Measurements from ENCODE around the gene S100A2. TPM values are rescaled to one million over a fixed set of nuclear protein-coding genes. Genes with fewer than 3 reads are reported as not detected.

The S100A2 gene
- total and polyA plus RNA-seq, 2 donors from 2014 or later, result 152 to 416 TPM

- peaks cover 0 to 4% (median under 1%) of the 10 kb centered on the region in 3 donors for H3K4me1 ChIP-seq (ENCODE audit: control insufficient read depth in 2 of 3, insufficient read depth in 2 of 3, low read depth in 1 of 3, low read length in 3 of 3)
- no peak overlapping the region for H3K9ac ChIP-seq (ENCODE audit: low read length in 3 of 3)
- TF ChIP-seq CTCF (IDR thresholded peaks at IDR 0.05; ENCODE audit: borderline replicate concordance, extremely low read depth, insufficient read depth), result no peak
- H3K9me3 ChIP-seq (ENCODE audit: control insufficient read depth in 2 of 3, insufficient read depth in 1 of 3, low read length in 3 of 3), result no peaks in the 10 kb centered on the region
- H3K4me3 ChIP-seq (ENCODE audit: low read length in 3 of 3), result no peak overlapping the region
- H3K36me3 ChIP-seq (ENCODE audit: control insufficient read depth in 2 of 3, insufficient read depth in 3 of 3, low read length in 3 of 3), result no peaks in the 10 kb centered on the region
- no peaks in the 10 kb centered on the region for H3K27me3 ChIP-seq (ENCODE audit: control insufficient read depth, insufficient read depth, low read length)
- H3K27ac ChIP-seq (ENCODE audit: low read depth in 2 of 2, low read length in 2 of 2), result no peak overlapping the region
- intact Hi-C loops (cut with DNase I), result no loop called here
- DNase-seq (no peak), FAIRE-seq (no peak)
Observed at GRCh38 chr1:153560241-153560640, 5.4 kb downstream of the S100A2 start.

GRCh38 chr1:153557877-153558276, 7.8 kb downstream of the S100A2 start:
- H3K27me3 ChIP-seq (ENCODE audit: control insufficient read depth, insufficient read depth, low read length), result no peaks in the 10 kb centered on the region
- DNase-seq (no peak), FAIRE-seq (no peak)
- H3K9ac ChIP-seq (ENCODE audit: low read length in 3 of 3), result no peak overlapping the region
- TF ChIP-seq CTCF (IDR thresholded peaks at IDR 0.05; ENCODE audit: borderline replicate concordance, extremely low read depth, insufficient read depth), result no peak
- peaks cover 0 to 17% (median 9%) of the 10 kb centered on the region in 3 donors for H3K4me1 ChIP-seq (ENCODE audit: control insufficient read depth in 2 of 3, insufficient read depth in 2 of 3, low read depth in 1 of 3, low read length in 3 of 3)
- H3K27ac ChIP-seq (ENCODE audit: low read depth in 2 of 2, low read length in 2 of 2), result no peak overlapping the region
- no peak overlapping the region for H3K4me3 ChIP-seq (ENCODE audit: low read length in 3 of 3)
- H3K9me3 ChIP-seq (ENCODE audit: control insufficient read depth in 2 of 3, insufficient read depth in 1 of 3, low read length in 3 of 3), result no peaks in the 10 kb centered on the region
- no peaks in the 10 kb centered on the region for H3K36me3 ChIP-seq (ENCODE audit: control insufficient read depth in 2 of 3, insufficient read depth in 3 of 3, low read length in 3 of 3)
- intact Hi-C loops (cut with DNase I), result no loop called here

GRCh38 chr1:153556348-153556747, 9.3 kb downstream of the S100A2 start:
- peaks cover 0 to 17% (median 9%) of the 10 kb centered on the region in 3 donors for H3K4me1 ChIP-seq (ENCODE audit: control insufficient read depth in 2 of 3, insufficient read depth in 2 of 3, low read depth in 1 of 3, low read length in 3 of 3)
- no peak overlapping the region for H3K9ac ChIP-seq (ENCODE audit: low read length in 3 of 3)
- FAIRE-seq (no peak), DNase-seq (no peak)
- no peak overlapping the region for H3K4me3 ChIP-seq (ENCODE audit: low read length in 3 of 3)
- no peaks in the 10 kb centered on the region for H3K36me3 ChIP-seq (ENCODE audit: control insufficient read depth in 2 of 3, insufficient read depth in 3 of 3, low read length in 3 of 3)
- H3K27ac ChIP-seq (ENCODE audit: low read depth in 2 of 2, low read length in 2 of 2), result no peak overlapping the region
- no peaks in the 10 kb centered on the region for H3K9me3 ChIP-seq (ENCODE audit: control insufficient read depth in 2 of 3, insufficient read depth in 1 of 3, low read length in 3 of 3)
- no peaks in the 10 kb centered on the region for H3K27me3 ChIP-seq (ENCODE audit: control insufficient read depth, insufficient read depth, low read length)
- intact Hi-C loops (cut with DNase I), result no loop called here
- no peak for TF ChIP-seq CTCF (IDR thresholded peaks at IDR 0.05; ENCODE audit: borderline replicate concordance, extremely low read depth, insufficient read depth)
